ENCODE measurements around the gene FASTK.

FASTK gene

GRCh38 chr7:151095828-151096475 is 15.3 kb upstream of the FASTK start:
- DNase-seq = no peak

- DNase-seq = no peak
These were observed 14.7 kb upstream of the FASTK start for GRCh38 chr7:151095123-151095797.

- no peak for DNase-seq
These were observed 14.1 kb upstream of the FASTK start for GRCh38 chr7:151094675-151095074.

- DNase-seq = no peak
These were observed 13.1 kb upstream of the FASTK start for GRCh38 chr7:151093748-151094147.

GRCh38 chr7:151091988-151092387 is 11.4 kb upstream of the FASTK start:
- DNase-seq = no peak

- DNase-seq = no peak
These were observed 10.8 kb upstream of the FASTK start for GRCh38 chr7:151091431-151091830.

GRCh38 chr7:151091003-151091402 is 10.4 kb upstream of the FASTK start:
- no peak for DNase-seq

GRCh38 chr7:151089893-151090730 is 9.5 kb upstream of the FASTK start:
- DNase-seq = no peak

GRCh38 chr7:151088856-151089699 is 8.5 kb upstream of the FASTK start:
- no peak for DNase-seq

GRCh38 chr7:151088019-151088855 is 7.6 kb upstream of the FASTK start:
- no peak for DNase-seq

- peak; percentile 57 for DNase-seq
These were observed 6.8 kb upstream of the FASTK start for GRCh38 chr7:151087245-151088018.

GRCh38 chr7:151086802-151087244 is 6.2 kb upstream of the FASTK start:
- peak; percentile 47 for DNase-seq

- DNase-seq = peak; percentile 75
These were observed 5.3 kb upstream of the FASTK start, which contains the start of gene AGAP3 for GRCh38 chr7:151085691-151086620. Gene AGAP3, plus strand, starts transcription at chr7:151086475. Its CDS starts 267 bp downstream, at chr7:151086742.

GRCh38 chr7:151085329-151085690 is 4.7 kb upstream of the FASTK start:
- DNase-seq = no peak

- DNase-seq = no peak
These were observed 3.2 kb upstream of the FASTK start for GRCh38 chr7:151083824-151084160.

- DNase-seq = peak; percentile 91
These were observed 2.6 kb upstream of the FASTK start, which contains the start of gene TMUB1 for GRCh38 chr7:151083071-151083823. Gene TMUB1, minus strand, starts transcription at chr7:151083493. Its CDS starts 930 bp downstream, at chr7:151082563.

GRCh38 chr7:151082141-151083070 is 1.8 kb upstream of the FASTK start:
- DNase-seq = no peak

All from CD4-positive, alpha-beta T cell treated with Interleukin-17A for 4 hours (primary cell).